CD4-positive, alpha-beta T cell treated with Interleukin-1 beta for 1 hour (primary cell): ENCODE measurements around the gene HDLBP.

Experiments
- DNase-seq, 2 donors: peaks; one replicate each; pipeline ENCODE4 v3.0.0-alpha.2; 2020 to 2022

HDLBP gene

DNA sequence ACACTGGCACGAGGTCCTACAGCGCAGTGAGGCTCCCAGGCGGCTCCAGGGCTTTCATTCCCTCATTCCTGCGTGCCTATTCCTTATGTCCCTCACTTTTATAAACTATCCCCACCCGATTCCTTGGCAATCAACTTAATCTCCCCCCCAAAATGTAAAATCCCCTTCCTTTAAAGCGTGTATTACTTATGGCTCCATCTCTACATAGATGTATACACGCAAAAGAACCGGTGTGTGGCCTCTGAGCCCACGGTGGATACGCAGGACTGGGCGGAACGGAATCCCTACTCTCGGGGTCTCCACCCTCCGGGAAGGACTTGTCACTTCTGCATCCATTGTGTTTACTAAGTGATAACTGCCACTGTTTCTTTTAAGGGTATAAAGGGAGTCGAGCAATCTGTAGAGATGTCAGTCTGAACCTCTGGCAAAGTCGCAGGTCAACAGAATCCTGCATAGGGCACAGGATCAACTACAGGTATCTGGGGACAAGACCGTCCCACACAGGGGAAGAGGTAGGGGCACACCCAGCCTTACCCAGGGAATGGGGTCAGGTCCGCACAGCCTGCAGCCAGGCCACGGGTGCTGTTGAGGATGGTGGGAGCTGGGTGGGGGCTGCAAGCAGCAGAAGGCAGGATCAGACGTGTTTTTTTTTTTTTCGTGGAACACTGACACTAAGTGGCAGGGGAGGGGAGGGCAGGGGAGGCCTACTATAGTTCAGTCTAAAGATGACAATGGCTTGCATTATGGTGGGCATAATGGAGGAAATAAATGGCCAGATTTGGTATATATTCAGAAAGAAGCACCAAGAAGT, 42.1 kb downstream of the HDLBP start:
- DNase-seq, result no peak

DNA sequence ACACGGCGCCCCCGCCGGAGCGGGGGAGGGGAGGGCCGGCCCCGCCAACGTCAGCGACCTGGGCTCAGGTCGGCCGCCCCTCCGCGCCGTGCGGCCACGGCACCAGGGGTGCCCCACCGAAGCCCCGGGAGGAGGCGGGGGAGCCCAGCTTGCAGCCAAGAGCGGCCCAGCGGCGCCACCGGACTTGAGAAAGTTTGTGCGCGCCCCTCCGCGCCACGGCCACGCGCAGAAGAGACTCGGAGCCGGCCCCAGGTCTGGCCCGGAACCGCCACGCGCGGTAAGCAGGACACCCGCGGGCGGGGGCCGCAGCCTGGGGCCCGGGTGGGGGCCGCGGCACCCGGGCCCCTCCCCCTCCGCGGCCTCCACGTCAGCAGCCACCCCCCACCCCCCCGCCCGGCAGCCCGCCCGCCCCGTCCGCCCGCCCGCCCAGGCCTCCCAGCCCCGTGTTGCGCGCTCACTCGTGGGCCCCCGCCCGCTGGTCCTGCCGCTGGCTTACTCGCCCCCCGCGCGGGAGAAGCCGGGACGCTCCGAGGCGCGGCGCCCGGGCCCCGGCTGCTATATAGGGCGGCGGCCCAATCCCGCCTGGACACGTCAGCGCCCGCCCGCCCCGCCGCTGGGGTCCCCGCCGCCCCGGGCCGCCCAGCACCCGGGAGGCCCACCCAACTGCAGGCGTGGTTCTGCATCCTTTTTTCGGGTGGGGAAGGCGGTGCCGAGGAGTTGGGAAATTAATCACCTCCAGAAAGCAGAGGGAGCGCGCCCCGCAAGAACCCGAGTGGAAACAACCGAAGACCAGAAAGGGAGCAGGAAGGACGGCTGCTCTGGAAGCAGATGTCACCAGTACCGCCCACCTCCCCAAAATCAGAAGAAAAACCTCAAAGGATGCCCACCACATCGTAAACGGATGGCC, 42.9 kb downstream of the HDLBP start:
- peak; percentile 56 to 60 for DNase-seq

DNA sequence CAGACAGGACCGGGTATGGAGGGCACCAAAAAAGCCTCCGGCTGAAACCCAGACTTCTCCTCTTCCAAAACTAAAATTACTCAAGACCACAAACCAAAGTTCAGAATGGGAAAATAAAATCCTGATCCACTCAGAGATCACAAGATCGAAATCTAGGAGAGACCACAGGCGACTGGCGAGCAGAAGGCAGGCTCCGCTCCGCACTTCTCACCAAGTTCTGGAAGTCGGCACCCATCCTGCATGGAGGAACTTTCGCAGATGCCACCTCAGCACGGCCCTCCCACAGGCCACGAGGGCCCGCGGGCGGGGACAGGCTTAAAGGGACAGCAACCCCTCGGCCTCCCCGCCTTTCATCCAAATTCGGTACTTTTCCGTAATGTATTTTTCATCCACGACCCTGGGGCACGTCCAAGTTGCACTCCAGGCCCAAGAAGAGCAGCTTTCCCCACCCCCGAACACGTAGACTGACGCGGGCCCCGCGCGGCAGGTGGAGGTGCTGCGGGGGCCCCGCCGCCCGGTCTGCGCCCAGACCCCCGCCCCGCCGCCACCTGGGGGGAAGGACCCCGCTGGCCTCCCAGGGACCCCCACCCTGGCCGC, 43.7 kb downstream of the HDLBP start:
- DNase-seq, result peak; percentile 51 to 57

DNA sequence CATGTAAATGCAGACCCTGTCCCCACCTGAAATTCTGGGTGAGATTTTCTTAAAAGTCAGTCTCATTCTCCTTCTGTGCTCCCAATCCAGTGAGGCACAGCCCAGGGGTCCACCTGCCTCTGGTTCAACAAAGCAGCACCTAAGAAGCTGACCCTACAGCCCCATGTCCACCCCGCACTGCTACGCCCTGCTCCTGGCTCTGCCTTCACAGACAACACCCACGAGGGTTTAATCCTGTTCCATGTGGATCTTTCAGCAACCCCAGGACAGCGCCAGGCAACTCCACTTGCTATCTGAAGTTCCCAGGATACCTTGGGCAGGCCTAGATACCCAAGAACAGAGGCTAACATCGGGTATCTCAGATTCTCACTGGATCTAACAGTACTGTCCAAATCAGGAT, 44.9 kb downstream of the HDLBP start:
- DNase-seq, result no peak

DNA sequence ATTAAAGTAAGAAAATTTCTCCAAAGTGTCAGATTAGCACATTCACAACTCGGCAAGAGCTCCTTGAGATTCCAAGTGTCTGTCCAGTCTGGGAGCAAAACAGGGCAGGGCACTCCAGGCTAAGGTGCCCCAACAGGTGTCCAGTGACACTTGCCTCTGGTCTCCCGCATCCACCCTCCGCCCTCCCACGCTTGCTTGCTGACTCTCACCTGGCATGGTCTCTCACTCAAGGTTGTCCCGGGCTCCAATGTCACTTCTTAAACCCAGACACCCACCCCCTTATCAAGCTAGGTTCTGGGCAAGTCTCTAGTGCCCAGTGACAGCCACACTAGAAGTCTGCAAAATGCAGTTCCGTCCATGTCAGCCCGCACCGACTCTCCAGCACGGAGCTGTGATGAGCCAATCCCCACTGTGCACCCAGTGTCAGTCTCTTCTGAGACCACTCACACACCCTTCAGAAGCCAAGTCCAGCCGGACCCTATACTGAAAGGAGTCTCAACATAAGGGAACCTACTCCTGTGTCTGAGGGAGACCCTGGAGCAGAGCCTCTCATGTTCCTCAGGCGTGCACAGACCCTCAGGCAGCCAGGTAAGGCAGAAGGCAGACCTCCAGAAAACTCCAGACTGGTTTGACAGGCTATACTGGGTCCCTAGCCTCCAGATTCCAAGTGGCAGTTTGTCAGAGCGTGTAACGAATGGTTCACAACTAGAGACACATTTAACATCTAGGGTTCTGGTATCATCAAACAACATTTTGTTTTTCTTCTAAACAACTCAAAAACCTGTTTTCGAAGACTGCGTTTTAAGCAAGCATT, 45.6 kb downstream of the HDLBP start:
- DNase-seq, result no peak

DNA sequence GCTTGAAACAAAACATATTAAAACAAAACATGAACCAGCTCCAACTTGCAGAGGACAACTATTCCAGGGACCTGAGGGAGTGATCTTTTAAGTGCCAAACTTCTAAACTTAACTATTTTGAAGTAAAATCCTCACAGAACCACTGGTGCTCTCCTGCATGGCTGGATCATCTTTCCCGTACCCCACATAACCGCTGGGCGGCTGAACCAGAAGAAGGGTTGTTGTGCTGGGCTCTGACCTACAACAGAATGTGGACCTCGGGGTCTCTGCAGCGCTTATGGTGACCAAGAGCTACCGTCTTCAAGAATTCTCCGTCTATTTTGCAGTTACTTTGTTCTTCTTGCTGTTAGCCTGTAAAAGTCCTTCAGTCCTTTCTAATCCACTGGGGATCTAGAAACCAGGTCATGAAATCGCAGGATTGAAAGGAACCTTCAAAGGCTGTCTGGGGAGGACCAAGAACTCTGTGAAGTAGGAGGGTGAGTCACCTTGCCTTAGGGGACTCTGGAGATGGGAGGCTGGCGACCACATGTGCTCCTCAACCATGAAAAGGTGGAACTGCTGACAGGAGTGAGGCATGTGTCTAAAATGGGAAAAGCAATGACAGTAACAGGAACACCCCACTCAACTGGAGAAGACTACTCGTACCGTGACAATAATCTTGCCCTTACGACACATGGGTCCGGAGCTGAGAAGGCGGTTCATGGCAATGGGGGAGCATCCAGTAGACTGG, 46.6 kb downstream of the HDLBP start:
- no peak for DNase-seq

DNA sequence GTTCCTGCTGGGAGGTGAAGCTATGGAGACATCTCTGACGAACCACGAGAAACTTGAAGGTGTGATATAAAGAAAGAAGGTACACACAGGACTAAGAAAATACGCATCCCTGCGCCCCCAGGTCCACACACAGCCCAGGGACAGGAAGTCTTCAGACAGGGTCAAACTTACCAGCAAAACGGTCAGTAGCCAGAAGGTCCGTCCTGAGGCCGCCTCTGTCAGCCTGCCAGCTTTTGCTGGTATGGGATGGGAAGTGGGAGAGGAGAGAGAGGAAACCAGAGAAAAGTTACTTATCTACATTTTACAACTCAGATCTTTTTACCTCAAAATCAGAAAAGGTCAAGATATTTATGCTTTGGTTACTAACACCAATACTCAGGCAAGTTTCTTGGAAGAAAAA, 47.2 kb downstream of the HDLBP start:
- no peak for DNase-seq

DNA sequence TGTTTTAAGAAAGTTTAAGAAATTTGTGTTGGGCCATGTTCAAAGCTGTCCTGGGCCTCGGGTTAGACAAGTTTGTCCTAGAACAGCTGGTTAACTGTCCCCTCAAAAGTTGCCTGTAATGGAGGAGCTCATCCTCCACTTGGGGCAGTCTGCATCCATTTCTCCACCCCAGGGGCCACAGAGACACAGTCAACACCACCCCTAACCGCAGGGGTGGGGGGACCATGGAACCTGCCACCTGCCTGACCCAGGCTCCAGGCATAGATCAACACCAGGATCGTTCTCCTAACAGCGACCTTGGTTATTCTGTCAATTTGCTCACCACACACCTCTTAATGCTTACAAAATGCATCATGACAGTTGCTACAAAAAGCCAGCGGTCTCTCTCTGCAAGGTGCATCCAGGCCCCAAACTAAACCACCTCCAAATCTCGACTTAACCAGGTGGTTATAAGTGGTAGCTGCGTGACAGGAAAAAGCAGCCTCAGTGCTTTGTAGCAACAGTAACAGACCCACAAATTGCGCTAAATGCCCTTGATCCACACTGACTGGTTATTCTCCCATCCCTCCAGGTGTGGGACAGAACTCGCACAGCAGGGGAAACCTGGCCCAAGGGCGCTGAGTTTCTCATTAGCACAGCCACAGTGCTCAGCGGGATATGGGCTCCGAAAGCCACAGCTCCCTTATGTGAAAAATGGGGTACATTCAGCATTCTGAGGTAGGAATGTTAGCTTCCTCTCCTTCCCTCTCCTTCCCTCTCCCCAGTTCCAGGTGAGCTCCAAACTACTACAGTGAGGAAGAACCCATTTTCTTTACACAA, 48.0 kb downstream of the HDLBP start:
- no peak for DNase-seq

DNA sequence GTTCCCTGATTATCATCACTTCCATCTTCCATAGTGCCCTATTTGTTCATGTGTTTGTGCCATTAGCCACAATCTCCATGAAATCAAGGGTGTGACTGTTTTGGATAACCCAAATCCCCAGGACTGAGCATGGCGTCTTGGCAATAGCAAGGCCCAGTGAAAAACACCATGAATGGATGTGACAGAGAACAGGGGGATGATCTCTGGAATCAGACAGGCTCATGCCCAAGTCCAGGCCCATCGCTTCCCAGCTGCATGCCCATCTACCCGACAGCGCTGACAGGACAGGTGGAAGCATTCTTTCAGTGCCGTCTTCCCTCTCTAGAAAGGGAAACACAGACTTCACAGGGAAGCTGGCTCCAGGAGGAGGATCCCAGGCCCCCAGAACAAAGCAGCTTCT, 50.0 kb downstream of the HDLBP start:
- DNase-seq, result no peak

DNA sequence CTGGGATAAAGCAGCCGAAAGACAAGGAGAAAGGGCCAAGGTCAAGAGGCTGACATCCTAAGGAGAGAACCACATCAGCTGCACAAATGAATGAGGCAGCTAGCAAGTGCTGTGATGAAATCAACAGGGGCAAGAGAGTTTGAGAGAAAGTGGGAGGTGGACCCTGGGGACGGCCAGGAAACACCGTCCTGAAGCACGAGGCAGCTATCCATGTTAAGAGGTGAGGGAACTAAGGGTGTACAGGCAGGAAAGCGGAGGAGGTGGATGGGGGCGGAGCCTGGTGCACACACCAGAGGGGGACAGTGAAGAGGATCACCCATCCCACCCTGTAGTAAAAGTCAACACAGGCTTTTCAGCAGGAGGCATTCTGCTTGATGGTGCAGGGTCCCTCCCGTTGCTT, 52.4 kb downstream of the HDLBP start:
- no peak for DNase-seq

DNA sequence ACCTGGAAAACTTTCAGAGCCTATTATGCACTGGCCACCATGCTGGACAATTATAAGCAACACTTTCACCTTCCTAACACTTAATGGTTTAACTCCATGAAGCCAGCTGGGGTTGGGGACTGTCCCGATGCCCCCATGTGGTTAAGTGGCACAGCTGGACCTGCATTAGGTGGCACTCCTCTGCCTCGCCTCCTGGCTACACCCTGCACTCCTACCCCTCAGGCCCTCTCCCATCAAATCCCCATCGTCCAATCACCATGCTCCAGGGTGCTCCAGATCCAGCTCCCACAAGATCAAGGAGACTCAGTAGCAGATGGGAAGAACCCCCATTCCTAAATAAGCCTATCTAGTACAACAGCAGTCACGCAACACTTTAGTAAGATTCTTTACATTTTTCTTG, 53.8 kb downstream of the HDLBP start:
- DNase-seq, result no peak

DNA sequence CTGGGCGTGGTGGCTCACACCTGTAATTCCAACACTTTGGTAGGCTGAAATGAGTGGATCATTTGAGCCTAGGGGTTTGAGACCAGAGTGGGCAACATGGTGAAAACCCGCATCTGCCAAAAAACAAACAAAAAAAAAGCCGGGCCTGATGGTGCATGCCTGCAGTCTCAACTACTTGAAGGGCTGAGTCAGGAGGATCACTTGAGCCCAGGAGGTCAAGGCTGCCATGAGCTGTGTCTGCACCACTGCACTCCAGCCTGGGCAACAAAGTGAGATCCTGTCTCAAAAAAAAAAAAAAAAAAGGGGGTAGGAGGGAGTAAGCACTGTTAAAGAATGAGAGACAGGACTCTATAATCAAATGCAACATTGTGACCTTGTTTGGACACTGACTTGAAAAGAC, 54.6 kb downstream of the HDLBP start:
- no peak for DNase-seq

DNA sequence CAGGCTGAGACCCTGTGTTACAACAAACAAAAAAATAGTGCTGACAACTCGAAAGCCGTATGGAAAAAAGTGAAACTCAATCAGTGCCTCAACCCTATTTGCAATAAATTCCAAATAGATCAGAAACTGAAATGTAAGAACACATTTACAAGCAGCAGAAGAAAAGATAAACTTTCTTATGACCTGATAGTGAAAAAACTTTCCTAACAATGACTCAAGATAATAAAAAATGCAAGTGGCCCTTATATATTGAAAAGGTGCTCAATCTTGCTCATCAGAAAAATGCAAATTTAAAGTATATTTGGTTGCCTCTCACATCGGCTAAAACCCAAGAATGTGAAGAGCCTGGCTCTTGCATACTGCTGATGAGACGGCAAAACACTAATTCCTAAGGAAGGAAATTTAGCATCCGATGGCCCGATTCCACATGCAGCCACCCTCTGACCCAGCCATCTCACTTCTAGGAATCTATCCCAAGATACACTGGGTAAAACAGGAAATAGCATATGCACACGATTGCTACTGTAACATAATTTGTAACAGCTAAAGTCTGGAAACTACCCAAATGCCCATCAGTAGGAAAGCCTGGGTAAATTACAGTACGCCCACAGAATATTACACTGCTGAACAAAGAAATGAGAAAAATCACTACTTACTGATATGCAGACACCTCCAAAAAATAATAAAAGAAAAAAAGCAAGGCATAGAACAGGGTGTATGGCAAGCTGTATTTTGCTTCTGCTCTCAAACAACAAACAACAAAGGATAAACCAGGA, 56.8 kb downstream of the HDLBP start:
- no peak for DNase-seq

DNA sequence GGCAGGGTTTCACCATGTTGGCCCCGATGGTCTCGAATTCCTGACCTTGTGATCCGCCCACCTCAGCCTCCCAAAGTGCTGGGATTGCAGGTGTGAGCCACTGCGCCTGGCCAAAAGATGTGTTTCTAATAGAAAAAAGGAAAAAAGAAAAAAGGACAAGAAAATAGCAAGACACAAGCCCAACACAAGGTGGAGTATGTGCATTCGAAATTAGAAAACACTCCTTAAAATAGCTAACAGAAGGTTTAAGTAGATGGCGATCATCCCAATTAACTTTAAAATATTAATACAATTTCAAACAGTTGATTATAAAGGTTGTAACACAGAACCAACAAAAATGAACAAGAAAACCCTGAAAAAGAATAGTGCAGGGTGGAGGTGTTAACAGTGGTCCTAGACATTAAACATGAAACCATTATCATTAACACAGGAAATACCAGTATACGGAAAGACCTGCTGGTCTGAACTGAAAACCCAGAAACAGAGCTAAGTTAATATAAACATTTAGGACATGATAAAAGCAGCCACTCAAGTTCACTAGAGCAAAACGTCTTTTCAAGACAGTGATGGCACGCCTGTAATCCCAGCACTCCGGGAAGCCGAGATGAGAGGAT, 57.9 kb downstream of the HDLBP start:
- no peak for DNase-seq

DNA sequence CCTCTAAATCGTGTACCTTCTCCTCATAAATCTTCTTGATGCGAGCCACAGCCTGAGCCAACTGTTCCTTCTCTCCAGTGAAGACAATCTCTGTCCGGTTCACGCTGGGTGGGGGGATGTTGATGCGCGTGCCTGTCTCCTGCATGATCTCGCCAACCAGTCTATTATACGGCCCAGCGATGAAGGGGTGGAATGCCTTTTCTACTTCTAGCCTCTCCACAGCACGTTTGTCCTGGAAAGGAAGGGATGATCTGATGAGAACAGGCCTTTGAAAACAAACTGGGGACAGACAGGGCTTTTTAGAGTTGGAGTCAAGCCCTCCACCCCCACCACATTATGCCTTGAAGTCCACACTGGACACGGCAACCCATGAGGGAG, 59.3 kb downstream of the HDLBP start:
- no peak for DNase-seq

DNA sequence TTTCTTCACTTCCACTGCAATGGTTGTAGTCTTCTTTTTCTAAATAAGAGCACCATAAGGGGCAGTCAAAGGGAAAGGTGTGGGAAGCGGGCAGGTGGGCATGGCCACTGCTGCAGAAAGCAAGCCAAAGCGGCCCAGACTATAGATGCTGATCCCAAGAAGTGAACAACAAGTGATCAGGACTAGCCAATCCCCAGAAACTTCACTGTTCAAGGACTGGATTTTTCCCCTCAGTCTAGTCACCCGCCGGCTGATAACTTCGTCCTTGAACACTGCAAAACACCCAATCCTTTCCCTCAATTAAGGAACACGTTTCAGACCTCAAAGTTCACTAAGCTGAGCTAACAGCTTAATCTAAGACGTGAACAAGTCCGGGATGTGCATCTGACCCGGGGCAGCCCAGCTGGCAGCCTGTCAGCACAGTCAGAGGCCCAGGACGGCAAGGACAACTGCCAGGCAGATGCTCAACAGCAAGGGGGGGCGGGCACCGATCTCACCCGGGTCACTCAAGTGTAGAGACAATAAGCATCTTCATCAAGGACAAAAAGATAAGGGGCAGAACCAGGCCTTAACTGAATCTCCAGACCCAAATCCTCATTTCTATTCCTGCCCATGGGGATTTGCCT, 59.8 kb downstream of the HDLBP start:
- no peak for DNase-seq

DNA sequence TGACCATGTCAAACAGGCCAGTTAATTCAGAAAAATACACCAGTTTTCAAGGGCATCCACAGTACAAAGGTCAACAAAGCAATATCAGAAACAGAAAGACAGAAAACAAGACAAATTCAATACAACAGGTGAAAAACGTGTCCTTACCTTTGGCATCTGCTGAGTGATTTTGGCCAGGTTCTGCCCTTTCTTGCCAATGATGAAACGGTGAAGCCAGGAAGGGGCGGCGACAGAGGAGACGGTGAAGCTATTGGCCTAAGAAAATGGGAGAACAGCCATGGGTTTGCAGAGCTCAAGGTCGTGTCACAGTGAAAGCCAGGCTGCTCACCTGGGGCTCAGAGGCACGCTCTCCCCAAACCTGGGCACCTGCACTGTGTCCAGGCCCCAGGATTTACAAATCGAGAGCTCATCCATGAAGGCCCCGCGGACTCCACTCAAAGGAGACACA, 60.5 kb downstream of the HDLBP start:
- DNase-seq, result no peak

DNA sequence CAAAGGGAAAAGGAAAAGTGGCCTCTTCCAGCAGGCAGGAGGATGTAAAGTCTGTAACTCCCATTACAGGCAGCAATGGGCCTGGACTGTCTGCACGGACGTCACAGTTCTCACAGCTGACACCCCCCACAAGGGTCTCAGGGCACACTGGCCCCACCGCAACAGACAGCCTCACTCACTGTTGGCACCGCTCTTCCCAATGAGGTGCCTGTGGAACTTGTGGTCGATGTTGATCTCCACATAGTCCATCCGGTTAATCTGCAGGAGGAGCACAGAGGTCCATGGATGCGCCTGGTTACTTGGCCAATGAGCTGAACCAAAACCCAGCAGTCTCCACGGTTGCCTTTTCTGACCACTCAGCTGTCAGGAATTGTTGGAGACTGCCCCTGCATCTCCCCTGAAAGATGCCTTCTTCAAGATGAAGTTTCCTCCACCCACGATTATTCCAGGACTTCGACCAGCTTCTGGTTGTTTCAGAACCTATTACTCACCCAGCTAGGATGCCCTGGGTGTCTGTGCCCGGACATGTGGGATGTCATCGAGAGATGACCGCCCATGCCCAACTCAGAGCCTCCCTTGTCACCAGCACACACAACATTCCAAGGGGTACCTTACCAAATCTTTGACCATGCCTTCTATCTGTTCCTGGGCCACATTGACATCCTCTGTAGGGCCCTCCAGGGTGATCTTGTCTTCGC, 62.5 kb downstream of the HDLBP start:
- no peak for DNase-seq

DNA sequence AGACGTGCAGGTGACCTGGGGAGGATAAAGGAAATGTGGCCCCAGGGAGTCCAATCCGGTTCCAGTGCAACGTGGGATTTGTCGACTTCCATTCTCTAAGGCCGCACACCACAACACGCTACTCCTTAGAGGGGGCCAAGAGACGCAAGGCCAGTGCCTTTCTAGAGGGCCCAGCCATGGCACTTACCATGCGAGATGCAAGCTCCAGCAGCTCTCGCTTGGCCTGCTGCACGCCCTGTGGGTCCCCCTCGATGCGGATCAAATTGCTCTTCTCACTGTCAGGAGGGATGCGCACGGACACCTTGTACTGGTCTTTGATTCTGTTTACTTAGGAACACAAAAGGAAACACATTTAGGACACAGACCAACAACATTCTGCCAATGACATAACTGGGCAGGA, 65.8 kb downstream of the HDLBP start:
- no peak for DNase-seq
